Activated naive CD4-positive, alpha-beta T cell treated with anti-CD3 and anti-CD28 coated beads, Interleukin-2, amount 10 ng/mL, durations not matched to agents 7 days and 5 days (primary cell): ENCODE measurements around the gene FLT3LG.

Experiments
- CTCF ChIA-PET: fragments of 350-600 bp; sonication (Branson Sonifier 250); formaldehyde crosslinking; loops from one replicate; lab custom pipeline; 2021; ENCODE audit warnings: antibody characterized with exemption; lab: Charles Lee
- DNase-seq: peaks from one replicate; pipeline ENCODE4 v3.0.0-alpha.2; 2020
- H3K27ac Mint-ChIP-seq: one replicate; pipeline ENCODE4 v1.8.0; 2021; ENCODE audit warnings: mild to moderate bottlenecking, moderate library complexity, mixed read lengths
- H3K27me3 Mint-ChIP-seq: one replicate; pipeline ENCODE4 v1.8.0; 2021; ENCODE audit warnings: mild to moderate bottlenecking, mixed read lengths
- H3K36me3 Mint-ChIP-seq: one replicate; pipeline ENCODE4 v1.8.0; 2021; ENCODE audit warnings: mixed read lengths
- H3K4me1 Mint-ChIP-seq: one replicate; pipeline ENCODE4 v1.8.0; 2021; ENCODE audit warnings: mixed read lengths
- H3K4me3 Mint-ChIP-seq: one replicate; pipeline ENCODE4 v1.8.0; 2021; ENCODE audit warnings: mild to moderate bottlenecking, moderate library complexity, mixed read lengths
- H3K9me3 Mint-ChIP-seq: one replicate; pipeline ENCODE4 v1.8.0; 2021; ENCODE audit warnings: mixed read lengths

The FLT3LG gene

GRCh38 chr19:49434907-49435583, 39.0 kb upstream of the FLT3LG start:
- H3K36me3 Mint-ChIP-seq = peaks cover 2% of the 10 kb centered on the region
- no peak overlapping the region for H3K27ac Mint-ChIP-seq
- DNase-seq = no peak
- H3K4me3 Mint-ChIP-seq = no peak overlapping the region
- CTCF ChIA-PET = interaction anchor here (0.9 to 1.2 kb wide), 2 partner anchors 10 to 15 kb away, joined by 3 to 4 read pairs; partner anchors contain the start of gene GFY
- peaks cover 100% of the 10 kb centered on the region for H3K27me3 Mint-ChIP-seq
- peaks cover 31% of the 10 kb centered on the region for H3K4me1 Mint-ChIP-seq
- H3K9me3 Mint-ChIP-seq = no peaks in the 10 kb centered on the region

- H3K4me3 Mint-ChIP-seq = no peak overlapping the region
Measured at GRCh38 chr19:49435670-49436069, 38.3 kb upstream of the FLT3LG start.

GRCh38 chr19:49436381-49437017, 37.5 kb upstream of the FLT3LG start:
- Mint-ChIP-seq H3K4me1 (peaks cover 32% of the 10 kb centered on the region), H3K27me3 (peaks cover 100% of the 10 kb centered on the region), H3K9me3 (no peaks in the 10 kb centered on the region), H3K27ac (no peak overlapping the region), H3K36me3 (peaks cover 2% of the 10 kb centered on the region), H3K4me3 (no peak overlapping the region)
- CTCF ChIA-PET = interaction anchor here (0.9 to 1.1 kb wide), 3 partner anchors 34 to 238 kb away, joined by 3 read pairs; no protein-coding TSS in a partner anchor
- peak; percentile 75 for DNase-seq

More at GRCh38 chr19:49435670-49436069, 38.3 kb upstream of the FLT3LG start:
- Mint-ChIP-seq H3K27ac (no peak overlapping the region), H3K4me1 (peaks cover 32% of the 10 kb centered on the region), H3K9me3 (no peaks in the 10 kb centered on the region), H3K36me3 (peaks cover 2% of the 10 kb centered on the region), H3K27me3 (peaks cover 100% of the 10 kb centered on the region)
- DNase-seq = no peak
- CTCF ChIA-PET = interaction anchor here (0.9 to 1.2 kb wide), 5 partner anchors 10 to 239 kb away, joined by 3 to 4 read pairs (median 3); partner anchors contain the start of gene GFY

GRCh38 chr19:49437231-49437630, 36.8 kb upstream of the FLT3LG start:
- Mint-ChIP-seq H3K27me3 (peaks cover 100% of the 10 kb centered on the region), H3K9me3 (no peaks in the 10 kb centered on the region), H3K27ac (no peak overlapping the region), H3K4me1 (peaks cover 35% of the 10 kb centered on the region), H3K4me3 (no peak overlapping the region), H3K36me3 (peaks cover under 1% of the 10 kb centered on the region)
- no peak for DNase-seq
- CTCF ChIA-PET = no interaction called here

GRCh38 chr19:49438261-49438660, 35.8 kb upstream of the FLT3LG start:
- CTCF ChIA-PET = interaction anchor here (0.6 to 2.1 kb wide), 2 partner anchors 34 to 47 kb away, joined by 3 to 6 read pairs; no protein-coding TSS in a partner anchor
- peaks cover 100% of the 10 kb centered on the region for H3K27me3 Mint-ChIP-seq
- H3K4me1 Mint-ChIP-seq = peaks cover 38% of the 10 kb centered on the region
- H3K36me3 Mint-ChIP-seq = no peaks in the 10 kb centered on the region
- no peak for DNase-seq
- H3K4me3 Mint-ChIP-seq = no peak overlapping the region
- H3K9me3 Mint-ChIP-seq = no peaks in the 10 kb centered on the region
- no peak overlapping the region for H3K27ac Mint-ChIP-seq

- no peak overlapping the region for H3K4me3 Mint-ChIP-seq
- peaks cover 1% of the 10 kb centered on the region for H3K36me3 Mint-ChIP-seq
- no peaks in the 10 kb centered on the region for H3K9me3 Mint-ChIP-seq
- no peak overlapping the region for H3K27ac Mint-ChIP-seq
- peaks cover 92% of the 10 kb centered on the region for H3K27me3 Mint-ChIP-seq
- no peak for DNase-seq
- CTCF ChIA-PET = interaction anchor here (0.5 to 2.1 kb wide), 2 partner anchors 48 to 175 kb away, joined by 5 to 6 read pairs; no protein-coding TSS in a partner anchor
- peaks cover 47% of the 10 kb centered on the region for H3K4me1 Mint-ChIP-seq
Measured at GRCh38 chr19:49439836-49440235, 34.2 kb upstream of the FLT3LG start.

- Mint-ChIP-seq H3K4me1 (peaks cover 50% of the 10 kb centered on the region), H3K9me3 (no peaks in the 10 kb centered on the region), H3K27ac (no peak overlapping the region), H3K36me3 (peaks cover 4% of the 10 kb centered on the region), H3K27me3 (peaks cover 84% of the 10 kb centered on the region), H3K4me3 (peak overlapping the region; percentile 42)
- DNase-seq = no peak
- CTCF ChIA-PET = interaction anchor here (0.5 to 2.0 kb wide), 2 partner anchors 20 to 49 kb away, joined by 3 to 13 read pairs; no protein-coding TSS in a partner anchor
Measured at GRCh38 chr19:49440439-49441209, 33.4 kb upstream of the FLT3LG start.

- Mint-ChIP-seq H3K4me1 (peaks cover 49% of the 10 kb centered on the region), H3K27ac (no peak within 1 kb of the TSS), H3K36me3 (peaks cover 8% of the 10 kb centered on the region), H3K27me3 (peaks cover 76% of the 10 kb centered on the region), H3K9me3 (no peaks in the 10 kb centered on the region), H3K4me3 (peak within 1 kb of the TSS; percentile 81)
- CTCF ChIA-PET = interaction anchor here (0.5 to 2.0 kb wide), 5 partner anchors 11 to 49 kb away, joined by 3 to 13 read pairs (median 4); partner anchors contain the start of gene PIH1D1
- DNase-seq = peak; percentile 68
Measured at GRCh38 chr19:49441210-49441959, 32.6 kb upstream of the FLT3LG start, which contains the start of gene SLC17A7. Gene SLC17A7, minus strand, starts transcription at chr19:49441527. Its CDS starts 148 bp downstream, at chr19:49441379.

GRCh38 chr19:49441960-49442350, 32.1 kb upstream of the FLT3LG start:
- H3K4me3 Mint-ChIP-seq = peak overlapping the region; percentile 81
- CTCF ChIA-PET = interaction anchor here (1.6 to 2.0 kb wide), 4 partner anchors 10 to 50 kb away, joined by 4 to 13 read pairs (median 5); partner anchors contain the start of gene PIH1D1
- H3K27me3 Mint-ChIP-seq = peaks cover 71% of the 10 kb centered on the region
- no peak overlapping the region for H3K27ac Mint-ChIP-seq
- no peak for DNase-seq
- peaks cover 14% of the 10 kb centered on the region for H3K36me3 Mint-ChIP-seq
- H3K4me1 Mint-ChIP-seq = peaks cover 51% of the 10 kb centered on the region
- H3K9me3 Mint-ChIP-seq = no peaks in the 10 kb centered on the region

GRCh38 chr19:49442354-49442753, 31.7 kb upstream of the FLT3LG start:
- peaks cover 54% of the 10 kb centered on the region for H3K4me1 Mint-ChIP-seq
- peaks cover 17% of the 10 kb centered on the region for H3K36me3 Mint-ChIP-seq
- H3K4me3 Mint-ChIP-seq = peak overlapping the region; percentile 81
- CTCF ChIA-PET = interaction anchor here (1.0 to 2.0 kb wide), 5 partner anchors 10 to 79 kb away, joined by 3 to 13 read pairs (median 4); partner anchors contain the start of genes DKKL1 and PIH1D1
- H3K9me3 Mint-ChIP-seq = no peaks in the 10 kb centered on the region
- peaks cover 67% of the 10 kb centered on the region for H3K27me3 Mint-ChIP-seq
- DNase-seq = peak; percentile 52
- H3K27ac Mint-ChIP-seq = no peak overlapping the region

- Mint-ChIP-seq H3K36me3 (peaks cover 22% of the 10 kb centered on the region), H3K4me1 (peaks cover 59% of the 10 kb centered on the region), H3K27ac (peak overlapping the region; percentile 81), H3K27me3 (peaks cover 62% of the 10 kb centered on the region), H3K9me3 (no peaks in the 10 kb centered on the region), H3K4me3 (peak overlapping the region; percentile 81)
- CTCF ChIA-PET = interaction anchor here (0.6 to 2.0 kb wide), 7 partner anchors 9 to 80 kb away, joined by 3 to 13 read pairs (median 4); partner anchors contain the start of genes DKKL1, GFY and PIH1D1
- DNase-seq = peak; percentile 86
Measured at GRCh38 chr19:49442771-49443365, 31.1 kb upstream of the FLT3LG start.

- peaks cover 55% of the 10 kb centered on the region for H3K27me3 Mint-ChIP-seq
- peak overlapping the region; percentile 81 for H3K4me3 Mint-ChIP-seq
- peak overlapping the region; percentile 81 for H3K27ac Mint-ChIP-seq
- H3K4me1 Mint-ChIP-seq = peaks cover 64% of the 10 kb centered on the region
- no peaks in the 10 kb centered on the region for H3K9me3 Mint-ChIP-seq
- DNase-seq = peak; percentile 95
- H3K36me3 Mint-ChIP-seq = peaks cover 27% of the 10 kb centered on the region
- CTCF ChIA-PET = interaction anchor here (0.6 to 2.6 kb wide), 8 partner anchors 8 to 80 kb away, joined by 3 to 14 read pairs (median 4); partner anchors contain the start of genes DKKL1, GFY and PIH1D1
Measured at GRCh38 chr19:49443366-49444099, 30.5 kb upstream of the FLT3LG start.
